Activated naive CD8-positive, alpha-beta T cell treated with anti-CD3 and anti-CD28 coated beads, Interleukin-2, amount 50 U/mL, for 24 hours (primary cell): ENCODE measurements around the gene TWIST1.

Experiments
- ATAC-seq: fragments of 150-1000 bp; cut with Tn5 transposase; one replicate; pipeline ENCODE4 v1.10.0; 2021
- DNase-seq: peaks from one replicate; pipeline ENCODE4 v3.0.0; 2021
- H3K27ac Mint-ChIP-seq: one replicate; pipeline ENCODE4 v1.8.0; 2021; ENCODE audit warnings: mild to moderate bottlenecking, mixed read lengths
- H3K27me3 Mint-ChIP-seq: one replicate; pipeline ENCODE4 v1.8.0; 2021; ENCODE audit warnings: mixed read lengths
- H3K36me3 Mint-ChIP-seq: one replicate; pipeline ENCODE4 v1.8.0; 2021; ENCODE audit warnings: low read depth, mixed read lengths
- H3K4me1 Mint-ChIP-seq: one replicate; pipeline ENCODE4 v1.8.0; 2021; ENCODE audit warnings: mixed read lengths
- H3K4me3 Mint-ChIP-seq: one replicate; pipeline ENCODE4 v1.8.0; 2021; ENCODE audit warnings: mild to moderate bottlenecking, moderate library complexity, mixed read lengths
- H3K9me3 Mint-ChIP-seq: one replicate; pipeline ENCODE4 v1.8.0; 2021; ENCODE audit warnings: mixed read lengths

TWIST1 gene

GRCh38 chr7:19117091-19117869, at the start of gene TWIST1:
TSS of gene TWIST1 (minus strand) at chr7:19117636. CDS start at chr7:19117321, 315 bp downstream.
- Mint-ChIP-seq H3K27me3 (peaks cover 72% of the 10 kb centered on the region), H3K36me3 (no peaks in the 10 kb centered on the region), H3K9me3 (no peaks in the 10 kb centered on the region), H3K27ac (no peak within 1 kb of the TSS), H3K4me1 (peaks cover 2% of the 10 kb centered on the region), H3K4me3 (peak within 1 kb of the TSS; percentile 21)
- ATAC-seq (peak; percentile 23), DNase-seq (peak; percentile 8)

DNA sequence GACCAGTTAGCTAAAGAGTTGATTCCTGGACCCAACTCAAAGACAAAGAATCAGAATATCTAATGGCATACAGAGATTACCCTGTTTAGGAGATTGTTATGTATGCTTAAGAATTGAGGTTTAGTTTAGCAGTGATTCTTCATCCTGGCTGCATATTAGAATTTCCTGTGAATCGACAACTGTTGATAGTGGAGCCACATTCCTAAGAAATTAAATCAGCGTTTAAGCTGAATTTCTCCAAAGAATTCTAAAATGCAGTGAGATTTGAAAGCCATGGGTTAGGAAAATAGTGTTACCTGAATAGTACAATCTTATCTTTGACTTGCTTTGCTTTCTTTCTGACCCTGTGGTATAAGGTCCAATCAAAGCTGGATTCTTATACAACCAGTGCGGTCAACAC, 44.2 kb upstream of the TWIST1 start:
- no peaks in the 10 kb centered on the region for H3K4me1 Mint-ChIP-seq
- no peak overlapping the region for H3K4me3 Mint-ChIP-seq
- no peak for ATAC-seq
- DNase-seq: no peak
- no peak overlapping the region for H3K27ac Mint-ChIP-seq
- H3K9me3 Mint-ChIP-seq: no peaks in the 10 kb centered on the region
- H3K27me3 Mint-ChIP-seq: no peaks in the 10 kb centered on the region
- no peaks in the 10 kb centered on the region for H3K36me3 Mint-ChIP-seq

DNA sequence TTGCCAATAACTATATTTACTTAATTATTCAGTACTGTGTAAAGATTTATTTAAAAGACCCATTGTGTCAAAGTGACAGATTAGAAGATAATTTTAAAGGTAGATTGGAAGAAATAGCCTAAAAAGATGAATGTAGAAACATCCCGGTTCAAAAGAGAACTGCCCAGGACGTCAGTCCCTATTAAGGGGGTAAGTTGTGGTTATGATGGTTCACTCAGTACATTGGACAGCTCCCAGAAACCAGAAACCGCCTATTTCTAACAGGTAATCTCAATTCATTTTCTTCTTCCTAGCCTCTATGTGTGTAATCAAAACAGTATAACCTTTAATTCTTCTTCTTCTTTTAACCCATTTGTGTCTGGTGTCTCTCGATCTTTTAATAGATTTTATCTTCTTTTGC, 29.3 kb upstream of the TWIST1 start:
- Mint-ChIP-seq H3K4me3 (no peak overlapping the region), H3K4me1 (no peaks in the 10 kb centered on the region), H3K9me3 (peaks cover 7% of the 10 kb centered on the region), H3K27me3 (peaks cover 50% of the 10 kb centered on the region), H3K27ac (no peak overlapping the region), H3K36me3 (peaks cover 1% of the 10 kb centered on the region)
- no peak for ATAC-seq
- DNase-seq: no peak

GRCh38 chr7:19145434-19146115, 28.1 kb upstream of the TWIST1 start:
- Mint-ChIP-seq H3K4me1 (no peaks in the 10 kb centered on the region), H3K9me3 (peaks cover 4% of the 10 kb centered on the region), H3K27ac (no peak overlapping the region), H3K27me3 (peaks cover 52% of the 10 kb centered on the region), H3K36me3 (peaks cover 1% of the 10 kb centered on the region), H3K4me3 (no peak overlapping the region)
- no peak for ATAC-seq
- no peak for DNase-seq

DNA sequence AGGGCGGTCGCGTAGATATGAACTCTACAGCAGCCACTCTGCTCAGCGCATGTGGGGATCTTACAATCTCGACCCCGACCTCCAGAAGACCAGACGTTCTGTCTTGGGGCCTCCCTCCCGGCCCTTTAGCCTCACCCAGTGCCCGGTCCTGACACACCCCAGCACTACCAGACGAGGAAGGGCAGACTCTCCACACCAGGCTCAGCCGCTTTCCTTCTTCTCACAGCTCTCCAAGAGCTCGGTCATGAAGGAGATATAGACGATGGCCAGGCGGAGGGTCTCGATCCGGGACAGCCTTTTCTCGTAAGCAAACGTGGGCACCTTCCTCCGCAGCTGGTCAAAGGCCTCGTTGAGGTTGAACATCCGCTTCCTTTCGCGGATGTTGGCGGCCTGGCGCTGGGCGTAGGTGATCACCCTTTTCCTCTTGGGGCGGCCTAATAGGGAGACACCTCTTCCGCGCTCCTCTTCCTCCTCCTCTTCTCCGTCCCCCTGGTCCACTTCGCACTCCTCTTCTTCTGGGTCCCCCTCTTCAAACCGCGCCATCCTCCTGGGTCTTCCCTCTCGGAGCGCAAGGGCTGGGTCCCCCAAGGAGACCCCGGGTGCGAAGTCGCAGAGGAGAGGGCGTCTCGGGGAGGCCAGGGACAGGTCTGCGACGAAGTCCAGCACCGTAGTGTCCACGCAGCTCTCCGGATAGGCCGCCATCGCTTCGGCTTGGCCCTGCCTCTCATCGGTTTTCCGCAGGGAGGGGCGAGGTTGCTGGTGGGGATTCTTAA, 27.4 kb upstream of the TWIST1 start, which contains the start of gene FERD3L:
TSS of gene FERD3L (minus strand) at position 761 of the 773 bp plus-strand sequence. CDS start at position 702, 59 bp downstream.
- Mint-ChIP-seq H3K36me3 (peaks cover 1% of the 10 kb centered on the region), H3K27me3 (peaks cover 52% of the 10 kb centered on the region)

DNA sequence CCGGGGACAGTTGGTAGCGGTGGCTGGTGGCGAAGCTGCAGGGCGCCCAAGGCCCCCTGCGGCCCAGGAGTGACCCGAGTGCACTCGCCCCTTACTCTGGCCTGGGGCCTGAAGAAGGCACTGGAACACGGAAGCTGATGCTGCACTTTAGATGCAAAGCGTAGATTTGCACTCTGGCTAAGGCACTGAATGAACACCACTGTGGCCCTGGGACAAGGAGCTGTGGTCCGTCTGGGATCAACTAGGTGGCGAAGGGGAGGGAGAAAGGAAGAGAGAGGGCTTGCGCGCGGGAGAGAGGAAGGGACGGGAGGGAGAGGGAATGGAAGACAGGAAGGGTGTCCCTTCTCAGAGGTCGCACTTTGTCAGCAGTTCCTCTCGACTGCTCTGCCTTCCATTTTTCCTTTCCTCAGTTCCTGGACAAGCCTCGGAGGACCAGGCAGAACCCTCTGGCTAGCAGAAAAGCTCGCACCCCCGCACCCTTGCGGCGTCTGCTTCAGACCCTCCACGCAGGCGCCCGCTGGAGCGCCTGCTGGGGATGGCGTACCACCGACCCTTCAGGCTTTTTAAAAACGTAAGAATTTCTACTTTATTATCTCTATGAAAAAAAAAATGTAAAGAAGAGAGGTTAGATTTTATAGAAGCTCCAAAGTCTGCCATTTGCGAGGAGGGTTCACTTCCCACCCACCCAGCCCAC, 26.6 kb upstream of the TWIST1 start:
- no peaks in the 10 kb centered on the region for H3K4me1 Mint-ChIP-seq
- H3K27me3 Mint-ChIP-seq: peaks cover 52% of the 10 kb centered on the region
- H3K36me3 Mint-ChIP-seq: peaks cover 1% of the 10 kb centered on the region
- DNase-seq (no peak), ATAC-seq (no peak)
- H3K9me3 Mint-ChIP-seq: peaks cover 3% of the 10 kb centered on the region
- H3K27ac Mint-ChIP-seq: no peak overlapping the region
- no peak overlapping the region for H3K4me3 Mint-ChIP-seq

More for the DNA sequence above, 27.4 kb upstream of the TWIST1 start, which contains the start of gene FERD3L:
- Mint-ChIP-seq H3K9me3 (peaks cover 3% of the 10 kb centered on the region), H3K27ac (no peak within 1 kb of the TSS), H3K4me1 (no peaks in the 10 kb centered on the region), H3K4me3 (no peak within 1 kb of the TSS)
- ATAC-seq: no peak
- no peak for DNase-seq

DNA sequence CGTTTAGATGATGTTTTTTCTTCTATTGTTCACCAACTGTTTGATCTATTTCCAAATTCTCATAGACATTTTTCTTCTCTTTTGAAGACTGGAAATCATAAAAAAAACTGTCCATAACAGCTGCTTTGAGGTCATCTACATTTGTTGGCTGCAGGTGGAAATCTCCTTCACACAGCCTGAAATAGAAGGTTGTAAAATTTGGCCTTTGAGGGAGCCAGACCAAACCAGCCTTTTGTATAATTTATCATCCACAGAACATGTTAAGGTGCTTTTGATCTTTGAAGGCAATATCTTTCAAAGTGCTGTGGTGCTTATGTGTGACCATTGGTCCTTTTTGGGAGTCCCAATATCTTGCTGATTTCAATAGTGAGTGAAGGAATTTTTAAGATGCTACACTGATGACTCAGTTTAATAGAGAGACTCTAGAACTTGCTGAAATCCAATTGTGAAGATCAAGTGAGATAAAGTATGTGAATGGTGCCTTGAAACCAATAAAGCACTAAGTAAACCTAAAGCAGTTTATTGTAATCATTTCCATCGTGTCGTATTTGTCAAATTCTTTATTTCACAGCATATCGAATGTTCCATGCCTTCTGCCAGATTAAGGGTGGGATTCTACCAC, 22.4 kb upstream of the TWIST1 start:
- H3K27me3 Mint-ChIP-seq: peaks cover 26% of the 10 kb centered on the region
- no peaks in the 10 kb centered on the region for H3K4me1 Mint-ChIP-seq
- no peak overlapping the region for H3K27ac Mint-ChIP-seq
- H3K9me3 Mint-ChIP-seq: no peaks in the 10 kb centered on the region
- no peak for ATAC-seq
- DNase-seq: no peak
- peaks cover 1% of the 10 kb centered on the region for H3K36me3 Mint-ChIP-seq
- no peak overlapping the region for H3K4me3 Mint-ChIP-seq

- ATAC-seq (no peak), DNase-seq (no peak)
- Mint-ChIP-seq H3K27ac (no peak overlapping the region), H3K4me1 (no peaks in the 10 kb centered on the region), H3K9me3 (no peaks in the 10 kb centered on the region), H3K4me3 (no peak overlapping the region), H3K36me3 (no peaks in the 10 kb centered on the region), H3K27me3 (peaks cover 2% of the 10 kb centered on the region)
These were observed 16.4 kb upstream of the TWIST1 start for GRCh38 chr7:19133886-19134285.

DNA sequence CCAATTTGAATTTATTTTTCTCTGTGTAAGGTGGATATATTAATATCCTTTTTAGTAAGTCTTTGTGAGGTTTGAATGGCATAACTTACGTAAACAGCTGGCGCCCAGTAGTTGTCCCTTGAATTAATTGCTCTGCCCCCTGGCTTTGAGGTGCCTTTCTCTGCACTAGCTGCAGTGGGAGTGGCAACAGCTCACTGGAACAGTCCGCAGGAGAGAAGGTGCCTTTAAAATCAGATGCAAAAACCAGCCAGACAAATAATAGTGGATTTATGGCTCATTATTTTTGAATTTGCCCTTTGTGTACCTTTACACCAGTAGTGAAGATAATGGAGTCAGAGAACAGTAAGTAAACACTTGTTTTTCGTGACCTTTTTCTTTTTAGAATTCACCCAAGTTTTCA, 16.0 kb upstream of the TWIST1 start:
- no peak for DNase-seq
- H3K4me1 Mint-ChIP-seq: no peaks in the 10 kb centered on the region
- no peak overlapping the region for H3K27ac Mint-ChIP-seq
- H3K36me3 Mint-ChIP-seq: no peaks in the 10 kb centered on the region
- no peaks in the 10 kb centered on the region for H3K9me3 Mint-ChIP-seq
- peaks cover 2% of the 10 kb centered on the region for H3K27me3 Mint-ChIP-seq
- no peak for ATAC-seq
- no peak overlapping the region for H3K4me3 Mint-ChIP-seq

- peaks cover 6% of the 10 kb centered on the region for H3K27me3 Mint-ChIP-seq
- no peak for DNase-seq
- no peak overlapping the region for H3K4me3 Mint-ChIP-seq
- no peaks in the 10 kb centered on the region for H3K4me1 Mint-ChIP-seq
- no peaks in the 10 kb centered on the region for H3K36me3 Mint-ChIP-seq
- no peak overlapping the region for H3K27ac Mint-ChIP-seq
- no peak for ATAC-seq
- H3K9me3 Mint-ChIP-seq: no peaks in the 10 kb centered on the region
These were observed 11.4 kb upstream of the TWIST1 start for GRCh38 chr7:19128856-19129255.

- Mint-ChIP-seq H3K4me3 (no peak overlapping the region), H3K9me3 (peaks cover 6% of the 10 kb centered on the region), H3K4me1 (no peaks in the 10 kb centered on the region), H3K27me3 (peaks cover 52% of the 10 kb centered on the region), H3K27ac (no peak overlapping the region), H3K36me3 (no peaks in the 10 kb centered on the region)
- ATAC-seq: no peak
- no peak for DNase-seq
These were observed 4.6 kb upstream of the TWIST1 start for GRCh38 chr7:19121977-19122588.

GRCh38 chr7:19119870-19120486, 2.5 kb upstream of the TWIST1 start:
- DNase-seq (no peak), ATAC-seq (no peak)
- peaks cover 6% of the 10 kb centered on the region for H3K9me3 Mint-ChIP-seq
- peaks cover 2% of the 10 kb centered on the region for H3K4me1 Mint-ChIP-seq
- H3K4me3 Mint-ChIP-seq: no peak overlapping the region
- peaks cover 58% of the 10 kb centered on the region for H3K27me3 Mint-ChIP-seq
- no peak overlapping the region for H3K27ac Mint-ChIP-seq
- H3K36me3 Mint-ChIP-seq: no peaks in the 10 kb centered on the region

DNA sequence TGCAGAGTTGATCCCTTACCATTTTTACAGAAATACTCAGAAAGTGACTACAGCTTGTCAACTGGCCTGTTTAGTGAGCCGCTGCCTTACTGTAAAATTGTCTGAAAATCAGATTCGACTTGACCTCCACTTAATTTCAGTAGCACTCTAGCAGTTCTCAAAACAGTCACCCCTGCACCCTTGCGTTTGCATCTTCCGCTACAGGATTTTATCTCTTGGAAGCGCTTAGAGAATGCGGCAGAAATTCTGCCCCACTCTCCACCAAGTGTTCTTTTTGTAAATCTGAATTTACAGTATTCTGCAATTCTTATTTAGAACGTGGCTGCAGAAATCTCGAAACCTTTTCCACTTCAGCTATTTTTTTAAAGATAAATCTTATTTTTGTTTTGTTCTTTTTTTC, 1.9 kb upstream of the TWIST1 start:
- ATAC-seq (no peak), DNase-seq (no peak)
- no peaks in the 10 kb centered on the region for H3K36me3 Mint-ChIP-seq
- no peak overlapping the region for H3K27ac Mint-ChIP-seq
- peaks cover 64% of the 10 kb centered on the region for H3K27me3 Mint-ChIP-seq
- peaks cover 2% of the 10 kb centered on the region for H3K4me1 Mint-ChIP-seq
- peaks cover 6% of the 10 kb centered on the region for H3K9me3 Mint-ChIP-seq
- H3K4me3 Mint-ChIP-seq: no peak overlapping the region
